Loucy (cell line): ENCODE results near the gene KLF16.

Experiments
- EZH2phosphoT487 ChIP-seq: fragments of 200-600 bp; IDR thresholded peaks from 2 replicates; pipeline ENCODE4 v1.6.1; 2018; ENCODE audit warnings: antibody characterized with exemption, mild to moderate bottlenecking, moderate library complexity, borderline replicate concordance
- TF ChIP-seq, protein P1 (sequence below): fragments of 200-600 bp; sonication (generic); conservative IDR thresholded peaks from 2 replicates; pipeline ENCODE4 v1.5.1; 2014; ENCODE audit warnings: mild to moderate bottlenecking, antibody characterized with exemption, low read length

DNA sequence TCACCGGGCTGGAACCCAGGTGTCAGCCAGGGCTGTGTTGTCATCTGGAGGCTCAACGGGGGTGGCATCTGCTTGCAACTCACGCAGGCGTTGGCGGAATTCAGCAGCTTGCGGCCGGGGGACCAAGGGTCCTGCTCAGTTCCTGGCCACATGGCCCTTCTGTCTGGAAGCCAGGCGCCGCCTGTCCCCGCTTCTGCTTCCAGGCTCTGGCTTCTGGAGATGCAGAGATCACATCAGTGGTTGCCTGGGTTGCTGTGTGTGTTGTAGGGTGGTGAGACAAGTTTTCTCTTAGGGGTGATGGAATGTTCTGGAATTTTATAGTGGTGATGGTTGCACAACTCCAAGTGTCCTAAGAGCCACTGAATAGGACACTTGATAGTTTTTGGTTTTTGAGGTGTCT, 46.8 kb upstream of the KLF16 start:
- no peak for TF ChIP-seq EZH2phosphoT487
- TF ChIP-seq, protein P1, sequence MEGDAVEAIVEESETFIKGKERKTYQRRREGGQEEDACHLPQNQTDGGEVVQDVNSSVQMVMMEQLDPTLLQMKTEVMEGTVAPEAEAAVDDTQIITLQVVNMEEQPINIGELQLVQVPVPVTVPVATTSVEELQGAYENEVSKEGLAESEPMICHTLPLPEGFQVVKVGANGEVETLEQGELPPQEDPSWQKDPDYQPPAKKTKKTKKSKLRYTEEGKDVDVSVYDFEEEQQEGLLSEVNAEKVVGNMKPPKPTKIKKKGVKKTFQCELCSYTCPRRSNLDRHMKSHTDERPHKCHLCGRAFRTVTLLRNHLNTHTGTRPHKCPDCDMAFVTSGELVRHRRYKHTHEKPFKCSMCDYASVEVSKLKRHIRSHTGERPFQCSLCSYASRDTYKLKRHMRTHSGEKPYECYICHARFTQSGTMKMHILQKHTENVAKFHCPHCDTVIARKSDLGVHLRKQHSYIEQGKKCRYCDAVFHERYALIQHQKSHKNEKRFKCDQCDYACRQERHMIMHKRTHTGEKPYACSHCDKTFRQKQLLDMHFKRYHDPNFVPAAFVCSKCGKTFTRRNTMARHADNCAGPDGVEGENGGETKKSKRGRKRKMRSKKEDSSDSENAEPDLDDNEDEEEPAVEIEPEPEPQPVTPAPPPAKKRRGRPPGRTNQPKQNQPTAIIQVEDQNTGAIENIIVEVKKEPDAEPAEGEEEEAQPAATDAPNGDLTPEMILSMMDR, result no peak
